GM21447 (cell line): ENCODE data around the gene GUCY2C.

Source experiments
- ATAC-seq: cut with Tn5 transposase; IDR thresholded peaks from one replicate; pipeline ENCODE4 v1.9.1; 2021; ENCODE audit not compliant: unreplicated experiment

The GUCY2C gene

DNA sequence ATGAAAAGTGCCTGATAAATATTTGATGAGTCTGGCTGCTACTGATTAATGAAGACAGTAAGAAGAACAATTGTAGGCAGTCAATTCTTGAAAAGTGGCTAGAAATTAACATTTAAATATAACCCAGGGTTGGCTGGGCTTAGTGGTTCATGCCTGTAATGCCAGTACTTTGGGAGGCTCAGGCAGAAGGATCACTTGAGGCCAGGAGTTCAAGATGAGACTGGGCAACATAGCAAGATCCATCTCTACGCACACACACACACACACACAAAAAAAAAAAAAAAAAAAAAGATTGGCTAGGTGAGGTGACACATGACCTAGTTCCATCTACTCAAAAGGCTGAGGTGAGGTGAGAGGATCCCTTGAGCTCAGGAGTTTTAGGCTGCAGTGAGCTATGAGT is 120.8 kb downstream of the GUCY2C start:
- ATAC-seq = no peak

DNA sequence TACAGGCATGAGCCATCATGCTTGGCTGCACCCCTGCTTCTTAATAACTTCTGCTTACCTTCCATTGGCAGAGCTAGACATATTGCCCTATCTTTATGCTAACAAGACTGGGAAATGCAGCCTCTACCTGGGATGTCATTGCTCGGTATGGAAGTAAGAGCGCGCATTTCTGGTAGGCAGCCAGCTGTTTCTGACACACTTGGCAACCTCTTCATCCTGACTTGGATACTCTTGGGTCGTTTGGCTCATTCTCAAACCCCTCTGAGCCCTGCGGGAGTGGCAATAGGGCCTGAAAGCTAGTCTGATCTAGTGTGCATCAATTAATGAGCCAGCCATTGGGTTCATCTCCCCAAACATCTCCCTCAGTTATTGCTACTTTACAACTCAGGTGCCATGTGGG is 123.3 kb downstream of the GUCY2C start:
- ATAC-seq = no peak

DNA sequence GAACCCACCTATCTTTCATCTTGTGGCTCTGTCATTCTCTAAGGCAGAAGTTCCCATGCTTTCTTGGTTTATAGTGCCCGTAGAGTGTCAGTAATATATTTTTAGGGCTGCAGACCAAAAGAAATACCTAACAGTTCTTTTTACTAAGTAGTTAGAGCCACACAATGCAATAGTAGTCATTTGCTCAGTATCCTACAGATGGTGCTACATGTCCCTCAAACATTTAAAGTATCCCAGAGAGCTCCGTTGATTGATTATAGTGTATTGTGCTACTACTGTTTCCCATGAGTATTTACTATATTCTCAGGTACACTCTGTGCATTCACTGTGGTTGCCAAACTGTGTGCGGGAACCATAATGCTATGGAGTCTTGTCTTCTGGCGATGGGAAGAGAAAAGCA is 124.0 kb downstream of the GUCY2C start:
- no peak for ATAC-seq

DNA sequence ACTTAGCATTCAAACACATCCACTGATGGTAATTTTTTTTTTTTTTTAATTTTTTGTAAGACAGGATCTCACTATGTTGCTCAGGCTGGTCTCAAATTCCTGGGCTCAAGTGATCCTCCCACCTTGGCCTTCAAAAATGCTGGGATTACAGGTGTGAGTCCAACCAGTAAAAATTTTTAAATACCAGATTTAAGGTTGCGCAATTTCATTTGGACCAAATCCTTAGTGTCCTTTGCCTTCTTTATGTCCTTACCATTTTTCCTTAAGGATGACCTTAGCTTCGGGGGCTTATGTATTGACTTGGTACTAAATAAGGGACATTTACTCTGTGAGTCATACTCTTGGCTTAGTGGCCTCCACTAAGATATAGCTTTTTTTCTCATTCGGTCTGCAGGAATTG is 124.6 kb downstream of the GUCY2C start:
- no peak for ATAC-seq

DNA sequence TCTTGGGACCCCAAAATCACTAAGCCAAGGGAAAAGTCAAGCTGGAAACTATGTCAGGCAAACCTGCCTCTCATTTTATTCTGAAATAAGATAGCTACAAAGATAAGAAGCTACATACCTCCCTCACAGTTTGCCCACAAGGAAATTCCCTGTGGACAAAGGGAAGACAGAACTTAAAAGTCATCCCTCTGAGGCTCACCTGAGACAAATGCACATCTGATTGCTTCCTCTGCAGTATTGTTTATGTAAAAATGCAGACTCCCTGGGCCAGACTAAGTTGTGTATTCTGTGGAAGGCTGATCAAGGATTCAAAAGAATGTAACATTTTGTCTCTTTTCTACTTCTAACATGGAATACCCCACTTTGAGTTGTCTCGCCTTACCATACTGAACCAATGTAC is 126.2 kb downstream of the GUCY2C start:
- no peak for ATAC-seq

DNA sequence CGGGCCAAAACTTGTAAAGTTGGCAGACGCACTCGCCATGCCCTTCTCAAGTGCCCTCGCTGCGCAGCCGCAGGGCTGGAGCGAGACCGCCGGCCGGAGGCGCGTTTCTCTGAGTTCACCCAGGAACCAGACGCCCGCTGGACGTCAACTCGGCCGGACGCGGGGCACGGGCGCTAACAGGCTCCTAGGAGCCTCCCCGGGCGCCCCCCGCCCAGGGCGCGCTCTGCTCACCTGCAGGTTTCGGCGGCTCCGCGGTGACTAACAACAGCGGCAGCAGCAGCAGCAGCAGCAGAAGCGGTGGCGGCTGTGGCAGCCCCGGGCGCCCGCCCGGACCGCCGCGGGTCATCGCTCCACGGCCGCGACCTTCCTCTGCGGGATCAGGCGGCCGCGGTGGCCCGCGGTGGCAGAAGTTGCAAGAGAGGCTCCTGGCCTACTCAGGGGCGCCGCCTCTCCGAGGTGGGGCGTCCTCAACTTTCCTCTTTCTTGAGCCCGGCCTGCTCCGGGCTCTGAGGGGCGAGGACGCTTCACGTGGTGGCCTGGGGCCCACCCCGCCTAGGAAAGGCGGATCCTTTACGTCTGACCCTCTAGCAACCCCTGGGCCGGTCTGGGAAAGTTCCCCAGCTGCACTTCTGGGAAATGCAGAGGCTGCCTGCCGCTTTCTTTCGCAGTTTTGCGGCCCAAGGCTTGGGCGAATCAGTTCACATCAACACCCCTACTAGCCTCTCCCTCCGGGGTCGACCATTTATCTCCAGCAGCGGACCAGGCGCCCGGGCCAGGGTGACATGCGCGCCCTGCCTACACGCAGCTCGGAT is 128.8 kb downstream of the GUCY2C start, which contains the start of gene PLBD1:
Gene PLBD1 (minus strand): TSS at position 533 of the 812 bp plus-strand sequence. CDS start 187 bp downstream, at position 346.
- ATAC-seq = no peak

DNA sequence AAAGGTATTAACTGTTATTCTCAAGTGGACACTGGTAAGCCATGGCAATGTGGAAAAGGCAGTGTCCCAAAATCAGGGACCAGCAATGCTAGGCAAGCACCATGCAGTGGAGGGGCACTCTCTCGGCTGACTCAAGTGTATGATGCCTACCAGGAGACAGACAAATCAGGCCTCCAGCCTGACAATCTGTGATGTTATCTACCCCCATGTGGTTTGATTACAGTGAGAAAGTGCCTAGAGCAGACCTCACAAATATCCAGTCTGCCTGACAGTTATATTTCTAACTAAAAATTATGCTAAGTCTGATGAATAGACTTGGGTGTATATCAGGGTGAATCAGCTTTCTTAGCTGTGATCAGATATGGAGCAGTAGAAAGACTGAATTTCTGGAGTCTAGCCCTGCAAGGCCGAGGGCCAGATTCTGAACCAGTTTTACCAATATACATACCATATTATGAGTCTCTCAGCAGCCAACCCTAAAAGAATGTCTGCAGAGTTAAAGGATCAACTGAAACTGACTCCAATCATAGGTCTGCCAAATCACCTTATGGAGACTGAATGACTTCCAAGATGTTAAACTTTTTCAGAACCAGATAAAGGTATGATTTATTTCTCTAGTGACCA is 132.0 kb downstream of the GUCY2C start:
- no peak for ATAC-seq

DNA sequence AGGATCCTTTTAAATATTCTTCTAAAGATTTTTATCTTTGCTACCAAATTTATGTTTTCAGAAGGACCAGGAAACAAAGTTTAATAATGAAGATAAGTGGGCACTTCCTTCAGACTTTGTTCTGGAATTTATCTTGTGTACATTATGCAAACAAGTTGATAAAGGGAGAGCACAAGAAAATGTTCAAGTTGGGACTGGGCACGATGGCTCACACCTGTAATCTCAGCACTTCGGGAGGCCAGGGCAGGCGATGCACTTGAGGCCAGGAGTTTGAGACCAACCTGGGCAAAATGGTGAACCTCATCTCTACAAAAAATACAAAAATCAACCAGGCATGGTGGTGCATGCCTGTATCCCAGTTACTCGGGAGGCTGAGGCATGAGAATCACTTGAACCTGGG is 133.4 kb downstream of the GUCY2C start:
- ATAC-seq = no peak
